AG04449 (cell line): ENCODE data around the gene RIPK3.
"Not testable (repeated sequence)": the region's sequence is repeated elsewhere in the genome, so short reads cannot be mapped to it uniquely, and the experiment has no call there.

ENCODE experiments used
- CTCF ChIA-PET: fragments of 350-600 bp; formaldehyde crosslinking; extraction: SDS; loops from one replicate; lab custom pipeline; 2021; ENCODE audit warnings: antibody characterized with exemption; lab: Yijun Ruan, JAX
- POLR2A ChIA-PET: fragments of 400-600, 350-600 bp; formaldehyde crosslinking; extraction: SDS; loops from one replicate; lab custom pipeline; 2020; ENCODE audit warnings: antibody characterized with exemption, inconsistent platforms; lab: Yijun Ruan, JAX
- DNase-seq: peaks from one replicate; pipeline ENCODE4 v3.0.0-alpha.2; 2010; ENCODE audit warnings: low read depth, low spot score
- H3K4me3 ChIP-seq: 2 replicates; pipeline ENCODE4 v1.5.1; 2011; ENCODE audit warnings: low read depth, mild to moderate bottlenecking, control low read depth, low read length
- TF ChIP-seq, protein P1 (sequence below): IDR thresholded peaks from one replicate; pipeline ENCODE4 v1.5.1; 2011; ENCODE audit warnings: mild to moderate bottlenecking, moderate library complexity, low read length, control low read depth, inconsistent platforms; ENCODE audit not compliant: insufficient read depth; ENCODE audit errors: missing control alignments

The RIPK3 gene

DNA sequence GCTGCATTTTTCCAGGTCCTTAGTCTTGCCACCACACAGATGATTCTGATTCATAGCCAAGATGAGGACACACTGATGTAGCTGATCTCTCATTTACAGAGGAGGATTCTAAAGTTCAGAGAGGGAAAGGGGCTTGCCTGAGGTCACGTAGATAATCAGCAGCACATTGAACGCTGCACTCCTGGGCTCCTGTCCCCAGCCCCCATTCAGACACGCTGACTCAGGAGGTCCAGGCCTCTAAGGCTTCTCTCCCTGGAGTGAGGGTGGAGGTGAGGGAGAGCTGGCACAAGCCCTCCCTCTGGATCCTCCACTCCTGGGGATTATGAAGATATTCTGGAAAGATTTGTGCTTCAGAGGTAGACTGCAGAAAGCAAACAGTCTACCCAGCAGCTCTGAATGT lies 38.5 kb upstream of the RIPK3 start:
- ChIA-PET CTCF (interaction anchor here (1.1 to 6.3 kb wide), 8 partner anchors 8 to 70 kb away, joined by 4 to 27 read pairs (median 7); partner anchors contain the start of gene CIDEB), POLR2A (interaction anchor here (1.0 to 2.4 kb wide), 4 partner anchors 12 to 17 kb away, joined by 3 to 6 read pairs (median 4); no protein-coding TSS in a partner anchor)
- TF ChIP-seq, protein P1, sequence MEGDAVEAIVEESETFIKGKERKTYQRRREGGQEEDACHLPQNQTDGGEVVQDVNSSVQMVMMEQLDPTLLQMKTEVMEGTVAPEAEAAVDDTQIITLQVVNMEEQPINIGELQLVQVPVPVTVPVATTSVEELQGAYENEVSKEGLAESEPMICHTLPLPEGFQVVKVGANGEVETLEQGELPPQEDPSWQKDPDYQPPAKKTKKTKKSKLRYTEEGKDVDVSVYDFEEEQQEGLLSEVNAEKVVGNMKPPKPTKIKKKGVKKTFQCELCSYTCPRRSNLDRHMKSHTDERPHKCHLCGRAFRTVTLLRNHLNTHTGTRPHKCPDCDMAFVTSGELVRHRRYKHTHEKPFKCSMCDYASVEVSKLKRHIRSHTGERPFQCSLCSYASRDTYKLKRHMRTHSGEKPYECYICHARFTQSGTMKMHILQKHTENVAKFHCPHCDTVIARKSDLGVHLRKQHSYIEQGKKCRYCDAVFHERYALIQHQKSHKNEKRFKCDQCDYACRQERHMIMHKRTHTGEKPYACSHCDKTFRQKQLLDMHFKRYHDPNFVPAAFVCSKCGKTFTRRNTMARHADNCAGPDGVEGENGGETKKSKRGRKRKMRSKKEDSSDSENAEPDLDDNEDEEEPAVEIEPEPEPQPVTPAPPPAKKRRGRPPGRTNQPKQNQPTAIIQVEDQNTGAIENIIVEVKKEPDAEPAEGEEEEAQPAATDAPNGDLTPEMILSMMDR: no peak
- H3K4me3 ChIP-seq: no peak overlapping the region
- DNase-seq: no peak

DNA sequence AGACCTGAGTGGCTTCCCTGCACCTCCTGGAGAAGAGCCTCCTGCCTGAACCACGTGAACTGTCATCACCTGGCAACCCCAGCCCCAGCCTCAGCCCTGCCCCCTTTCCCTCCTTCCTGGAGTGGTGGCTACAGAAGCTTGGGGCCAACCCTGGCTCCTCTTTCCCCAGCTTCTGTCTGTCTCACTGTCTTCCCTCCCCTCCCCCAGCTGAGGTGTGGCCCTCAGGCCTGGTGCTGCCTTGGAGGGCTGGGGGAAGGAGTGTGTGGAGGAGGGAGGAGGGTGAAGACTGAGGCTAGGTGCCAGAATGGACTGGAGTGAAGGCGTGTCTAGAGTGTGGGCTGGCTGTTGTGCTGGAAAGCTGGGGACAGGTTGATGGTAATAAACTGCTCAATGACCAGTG lies 37.9 kb upstream of the RIPK3 start:
- POLR2A ChIA-PET: interaction anchor here (2.4 kb wide), 1 partner anchor 16 kb away, joined by 6 read pairs; no protein-coding TSS in a partner anchor
- no peak overlapping the region for H3K4me3 ChIP-seq
- TF ChIP-seq, protein P1: no peak
- CTCF ChIA-PET: interaction anchor here (1.1 to 6.3 kb wide), 9 partner anchors 12 to 69 kb away, joined by 4 to 27 read pairs (median 7); partner anchors contain the start of gene CIDEB
- no peak for DNase-seq

DNA sequence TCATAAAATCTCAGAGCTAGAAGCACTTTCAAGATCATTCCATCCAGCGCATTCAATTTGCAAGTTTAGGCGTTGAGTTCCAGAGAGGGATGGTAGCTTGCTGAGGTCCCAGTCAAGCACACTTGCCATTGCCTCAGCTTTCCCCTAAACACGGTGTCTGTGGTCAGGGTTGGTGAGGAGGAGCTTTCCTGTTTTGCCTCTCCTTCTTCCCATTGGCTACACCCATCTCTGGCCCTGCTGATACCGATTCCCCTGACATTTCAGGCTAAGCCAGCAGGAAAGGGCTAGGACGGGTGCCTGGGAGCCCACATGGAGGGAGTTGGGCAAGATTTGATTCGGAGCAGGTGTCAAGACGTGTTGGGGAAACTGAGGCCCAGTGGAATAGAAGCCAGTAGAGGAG lies 37.3 kb upstream of the RIPK3 start:
- TF ChIP-seq, protein P1: no peak
- CTCF ChIA-PET: interaction anchor here (1.1 to 6.3 kb wide), 5 partner anchors 11 to 56 kb away, joined by 3 to 27 read pairs (median 6); partner anchors contain the start of gene NYNRIN
- no peak overlapping the region for H3K4me3 ChIP-seq
- no peak for DNase-seq
- POLR2A ChIA-PET: interaction anchor here (0.8 kb wide), 1 partner anchor 37 kb away, joined by 3 read pairs; the partner anchor contains the start of gene RIPK3

DNA sequence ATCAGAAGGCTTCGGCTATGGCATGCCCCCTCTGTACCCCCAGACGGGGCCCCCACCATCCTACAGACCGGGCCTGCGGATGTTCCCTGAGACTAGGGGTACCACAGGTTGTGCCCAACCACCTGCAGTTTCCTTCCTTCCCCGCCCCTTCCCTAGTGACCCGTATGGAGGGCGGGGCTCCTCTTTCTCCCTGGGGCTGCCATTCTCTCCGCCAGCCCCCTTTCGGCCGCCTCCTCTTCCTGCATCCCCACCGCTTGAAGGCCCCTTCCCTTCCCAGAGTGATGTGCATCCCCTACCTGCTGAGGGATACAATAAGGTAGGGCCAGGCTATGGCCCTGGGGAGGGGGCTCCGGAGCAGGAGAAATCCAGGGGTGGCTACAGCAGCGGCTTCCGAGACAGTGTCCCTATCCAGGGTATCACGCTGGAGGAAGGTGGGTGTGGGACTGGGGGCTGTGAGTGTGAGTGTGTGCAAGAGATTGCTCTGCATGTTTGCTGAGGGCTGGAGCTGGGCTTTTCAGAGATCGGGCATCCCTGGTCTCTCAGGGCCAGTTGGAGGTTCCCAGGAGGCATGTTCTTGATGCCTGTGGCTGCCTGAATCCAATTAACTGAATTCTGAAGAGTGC lies 36.8 kb upstream of the RIPK3 start:
- no peak overlapping the region for H3K4me3 ChIP-seq
- TF ChIP-seq, protein P1: no peak
- ChIA-PET POLR2A (interaction anchor here (0.8 kb wide), 1 partner anchor 36 kb away, joined by 3 read pairs; the partner anchor contains the start of gene RIPK3), CTCF (interaction anchor here (1.1 to 6.3 kb wide), 5 partner anchors 11 to 56 kb away, joined by 3 to 27 read pairs (median 6); partner anchors contain the start of gene NYNRIN)
- DNase-seq: no peak

DNA sequence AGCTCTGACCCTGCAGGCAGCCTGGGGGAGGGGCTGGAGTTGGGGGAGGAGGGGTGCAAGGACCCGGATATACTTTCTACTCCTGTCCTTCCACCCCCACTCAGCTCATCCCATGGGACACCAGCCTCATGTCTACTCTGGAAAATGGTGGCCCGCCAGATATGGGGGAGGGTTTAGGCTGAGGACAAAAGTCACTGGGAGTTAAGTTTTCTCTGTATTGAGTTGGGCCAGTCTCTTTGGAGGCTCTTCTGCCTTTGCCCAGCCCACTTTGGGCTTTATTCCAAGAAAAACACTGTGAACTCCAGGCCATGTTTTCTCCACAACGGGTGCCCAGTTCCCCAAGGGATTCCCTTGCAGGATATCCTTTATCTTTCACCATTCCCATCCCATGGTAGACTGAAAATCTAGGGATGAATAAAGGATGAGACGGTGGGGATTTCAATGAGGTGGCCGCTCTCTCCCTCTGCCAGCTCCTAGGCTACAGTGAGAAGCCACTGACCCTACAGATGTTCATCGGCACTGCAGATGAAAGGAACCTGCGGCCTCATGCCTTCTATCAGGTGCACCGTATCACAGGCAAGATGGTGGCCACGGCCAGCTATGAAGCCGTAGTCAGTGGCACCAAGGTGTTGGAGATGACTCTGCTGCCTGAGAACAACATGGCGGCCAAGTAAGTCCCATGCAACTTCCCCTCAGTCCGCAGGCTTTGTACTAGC lies 33.1 kb upstream of the RIPK3 start:
- TF ChIP-seq, protein P1: no peak
- no peak for DNase-seq
- ChIA-PET POLR2A (interaction anchor here (4.6 kb wide), 1 partner anchor 9 kb away, joined by 26 read pairs; no protein-coding TSS in a partner anchor), CTCF (interaction anchor here (1.2 to 6.2 kb wide), 10 partner anchors 11 to 64 kb away, joined by 3 to 46 read pairs (median 4); partner anchors contain the start of genes CIDEB and LTB4R2)
- H3K4me3 ChIP-seq: no peak overlapping the region

DNA sequence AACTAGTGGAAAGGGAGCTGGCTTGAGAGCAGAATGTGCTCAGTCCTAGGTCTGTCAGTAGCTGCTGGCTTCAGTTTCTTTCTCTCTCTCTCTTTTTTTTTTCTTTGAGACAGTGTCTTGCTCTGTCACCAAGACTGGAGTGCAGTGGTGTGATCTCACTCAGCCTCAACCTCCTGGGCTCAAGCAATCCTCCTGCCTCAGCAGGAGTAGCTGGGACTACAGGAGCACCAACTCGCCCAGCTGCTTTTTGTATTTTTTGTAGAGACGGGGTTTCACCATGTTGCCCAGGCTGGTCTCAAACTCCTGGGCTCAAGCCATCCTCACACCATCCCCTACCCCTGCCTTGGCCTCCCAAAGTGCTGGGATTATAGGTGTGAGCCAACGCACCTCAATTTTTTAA lies 31.8 kb upstream of the RIPK3 start:
- DNase-seq: not testable (repeated sequence)
- ChIA-PET CTCF (interaction anchor here (1.2 to 6.2 kb wide), 6 partner anchors 39 to 65 kb away, joined by 3 to 46 read pairs (median 8); partner anchors contain the start of genes CIDEB and LTB4R2), POLR2A (interaction anchor here (2.0 to 4.6 kb wide), 3 partner anchors 8 to 60 kb away, joined by 5 to 26 read pairs (median 8); no protein-coding TSS in a partner anchor)
- peak overlapping the region; percentile 32; the same call in 1 of the 2 replicates for H3K4me3 ChIP-seq
